Esophagus squamous epithelium (tissue), 5 donors: Measurements from ENCODE around the gene NRARP. TPM values are rescaled to one million over a fixed set of nuclear protein-coding genes. Genes with fewer than 3 reads are reported as not detected.
A peak's percentile ranks its signal among the peaks of the same experiment; 100 is the strongest.

ENCODE experiments used
- DNase-seq: peaks from one replicate; lab custom pipeline; 2025; lab: John Stamatoyannopoulos, UW
- H3K27ac ChIP-seq, 4 donors: fragments of 200-600 bp; sonication (generic); one replicate each; pipeline ENCODE4 v1.5.1; 2016 to 2019; ENCODE audit warnings: mild to moderate bottlenecking in 1 of 4
- H3K27me3 ChIP-seq, 4 donors: fragments of 200-600 bp; sonication (generic); 1 replicate in 3 of 4; 2 replicates in 1 of 4; pipeline versions ENCODE4 v1.5.1 to v1.6.0; 2017 to 2021; ENCODE audit warnings: antibody characterized with exemption in 1 of 4
- H3K36me3 ChIP-seq, 3 donors: fragments of 200-600 bp; sonication (generic); one replicate each; pipeline ENCODE4 v1.5.1; 2016 to 2019
- H3K4me1 ChIP-seq, 3 donors: fragments of 200-600 bp; sonication (generic); one replicate each; pipeline ENCODE4 v1.5.1; 2017 to 2019
- H3K4me3 ChIP-seq, 4 donors: fragments of 200-600 bp; sonication (generic); 1 replicate in 3 of 4; 2 replicates in 1 of 4; pipeline ENCODE4 v1.5.1; 2016 to 2019; ENCODE audit warnings: mild to moderate bottlenecking in 2 of 4, moderate library complexity in 1 of 4
- H3K9me3 ChIP-seq, 3 donors: fragments of 200-600 bp; sonication (generic); one replicate each; pipeline ENCODE4 v1.5.1; 2016 to 2019
- CTCF ChIP-seq, 6 experiments: fragments of 450-650 bp in 4 of 6; fragments of 200-600 bp in 2 of 6; sonication (generic) in 2 of 6; IDR thresholded peaks; one replicate each; pipeline ENCODE4 v1.5.1; 2016 to 2019; ENCODE audit warnings: antibody characterized with exemption in 6 of 6, mild to moderate bottlenecking in 4 of 6, moderate library complexity in 4 of 6
- POLR2A ChIP-seq, 4 donors: fragments of 450-650 bp; IDR thresholded peaks; one replicate each; pipeline ENCODE4 v1.6.1; 2017; ENCODE audit warnings: antibody characterized with exemption in 4 of 4, mild to moderate bottlenecking in 4 of 4, moderate library complexity in 3 of 4
- WGBS, 2 donors: methylation state at CpG; one replicate each; pipeline ENCODE4 v1.1.5; 2018; 5-methylcytosine and 5-hydroxymethylcytosine counted together
- intact Hi-C: fragments of 100-400 bp; cut with DNase I; formaldehyde crosslinking; loops from one replicate; pipeline ENCODE4 v1.15.0; 2022
- total RNA-seq, 4 donors: library from RNA; depleted of rRNA; stranded (reverse); fragments of >200 nt; gene quantifications; one replicate each; pipeline ENCODE4 v1.1.0, GENCODE V29; 2016
- donor health status: DM: yes; HTN: yes; CAD: no.

NRARP gene
- total RNA-seq, 4 donors from 2014 or later, result 19.6 to 33.9 (median 27.5) TPM

- Histone ChIP-seq H3K36me3 (peaks cover 4 to 35% (median 7%) of the 10 kb centered on the region in 3 donors), H3K27ac (peak within 1 kb of the TSS; percentile 80 to 95 (median 89)), H3K27me3 (peaks cover 0 to 6% (median 0%) of the 10 kb centered on the region in 4 donors), H3K4me1 (peaks cover 18 to 40% (median 23%) of the 10 kb centered on the region in 3 donors), H3K4me3 (peak within 1 kb of the TSS; percentile 75 to 100 (median 92)), H3K9me3 (no peaks in the 10 kb centered on the region)
- intact Hi-C loops, result no loop called here
- TF ChIP-seq CTCF (IDR thresholded peaks at IDR 0.05) (peak in 3 of 6 experiments; percentile 6 to 49 (median 15)), POLR2A (IDR thresholded peaks at IDR 0.05) (peak in 2 of 4 donors; percentile 43 to 57)
- WGBS, 2 donors, result 4 to 8% methylated on average over 6 to 22 of the region's 105 CpGs
- DNase-seq, result no peak
These were observed 47.2 kb downstream of the NRARP start, which contains the start of gene NELFB for GRCh38 chr9:137254624-137255447. TSS of gene NELFB (plus strand) at chr9:137255327.

GRCh38 chr9:137253717-137254623 is 48.1 kb downstream of the NRARP start:
- Histone ChIP-seq H3K27me3 (peaks cover 0 to 6% (median 0%) of the 10 kb centered on the region in 4 donors), H3K4me1 (peaks cover 18 to 40% (median 23%) of the 10 kb centered on the region in 3 donors), H3K9me3 (no peaks in the 10 kb centered on the region), H3K27ac (peak overlapping the region in 3 of 4 donors; percentile 85 to 95 (median 93)), H3K36me3 (peaks cover 4 to 29% (median 7%) of the 10 kb centered on the region in 3 donors), H3K4me3 (peak overlapping the region; percentile 75 to 100 (median 92))
- no peak for DNase-seq
- intact Hi-C loops, result no loop called here
- 32 to 48% methylated on average over 6 to 13 of the region's 21 CpGs for WGBS, 2 donors
- TF ChIP-seq CTCF (IDR thresholded peaks at IDR 0.05), result no peak
- no peak for TF ChIP-seq POLR2A (IDR thresholded peaks at IDR 0.05)

GRCh38 chr9:137252555-137253506 is 49.2 kb downstream of the NRARP start:
- intact Hi-C loops, result no loop called here
- no peak for DNase-seq
- Histone ChIP-seq H3K4me3 (no peak overlapping the region), H3K4me1 (peaks cover 18 to 40% (median 23%) of the 10 kb centered on the region in 3 donors), H3K27ac (no peak overlapping the region), H3K27me3 (peaks cover 0 to 6% (median 0%) of the 10 kb centered on the region in 4 donors), H3K36me3 (peaks cover 4 to 18% (median 7%) of the 10 kb centered on the region in 3 donors), H3K9me3 (no peaks in the 10 kb centered on the region)
- 80 to 85% methylated on average over 1 to 17 of the region's 35 CpGs for WGBS, 2 donors
- no peak for TF ChIP-seq CTCF (IDR thresholded peaks at IDR 0.05)

- Histone ChIP-seq H3K27me3 (peaks cover 0 to 6% (median 0%) of the 10 kb centered on the region in 4 donors), H3K27ac (no peak overlapping the region), H3K36me3 (peaks cover under 1 to 6% (median 2%) of the 10 kb centered on the region in 3 donors), H3K4me3 (no peak overlapping the region), H3K4me1 (peaks cover 15 to 34% (median 20%) of the 10 kb centered on the region in 3 donors), H3K9me3 (no peaks in the 10 kb centered on the region)
- no peak for DNase-seq
- TF ChIP-seq POLR2A (IDR thresholded peaks at IDR 0.05), result no peak
- no peak for TF ChIP-seq CTCF (IDR thresholded peaks at IDR 0.05)
- 82 to 83% methylated on average over 6 to 9 of the region's 22 CpGs for WGBS, 2 donors
- intact Hi-C loops, result no loop called here
These were observed 50.4 kb downstream of the NRARP start for GRCh38 chr9:137251490-137252268.
